Left ventricle myocardium superior (tissue), 1 donor: ENCODE data around the gene DQX1. TPM values are rescaled to one million over a fixed set of nuclear protein-coding genes. Genes with fewer than 3 reads are reported as not detected.

ENCODE experiments used
- ATAC-seq: fragments of 200-7000 bp; cut with Tn5 transposase; one replicate; pipeline ENCODE4 v1.9.1; 2020; ENCODE audit warnings: mild to moderate bottlenecking, moderate library complexity
- DNase-seq: peaks from one replicate; pipeline ENCODE4 v3.0.0-alpha.2; 2020
- intact Hi-C: fragments of 100-400 bp; cut with micrococcal nuclease; formaldehyde crosslinking; loops from one replicate; pipeline ENCODE4 v1.11.0; 2022
- total RNA-seq: library from RNA; stranded (reverse); fragmentation: NEBNext Ultra II Directional; extraction: Animal tissue kit (Norgen Biotek cat#: 25700); gene quantifications from one replicate; pipeline ENCODE4 v1.2.1, GENCODE V29; 2021
- donor health status: DM: no; HTN: yes; CAD: no; lungs with severe emphysema.

DQX1 gene
- total RNA-seq, 1 donor from 2014 or later, result not detected

DNA sequence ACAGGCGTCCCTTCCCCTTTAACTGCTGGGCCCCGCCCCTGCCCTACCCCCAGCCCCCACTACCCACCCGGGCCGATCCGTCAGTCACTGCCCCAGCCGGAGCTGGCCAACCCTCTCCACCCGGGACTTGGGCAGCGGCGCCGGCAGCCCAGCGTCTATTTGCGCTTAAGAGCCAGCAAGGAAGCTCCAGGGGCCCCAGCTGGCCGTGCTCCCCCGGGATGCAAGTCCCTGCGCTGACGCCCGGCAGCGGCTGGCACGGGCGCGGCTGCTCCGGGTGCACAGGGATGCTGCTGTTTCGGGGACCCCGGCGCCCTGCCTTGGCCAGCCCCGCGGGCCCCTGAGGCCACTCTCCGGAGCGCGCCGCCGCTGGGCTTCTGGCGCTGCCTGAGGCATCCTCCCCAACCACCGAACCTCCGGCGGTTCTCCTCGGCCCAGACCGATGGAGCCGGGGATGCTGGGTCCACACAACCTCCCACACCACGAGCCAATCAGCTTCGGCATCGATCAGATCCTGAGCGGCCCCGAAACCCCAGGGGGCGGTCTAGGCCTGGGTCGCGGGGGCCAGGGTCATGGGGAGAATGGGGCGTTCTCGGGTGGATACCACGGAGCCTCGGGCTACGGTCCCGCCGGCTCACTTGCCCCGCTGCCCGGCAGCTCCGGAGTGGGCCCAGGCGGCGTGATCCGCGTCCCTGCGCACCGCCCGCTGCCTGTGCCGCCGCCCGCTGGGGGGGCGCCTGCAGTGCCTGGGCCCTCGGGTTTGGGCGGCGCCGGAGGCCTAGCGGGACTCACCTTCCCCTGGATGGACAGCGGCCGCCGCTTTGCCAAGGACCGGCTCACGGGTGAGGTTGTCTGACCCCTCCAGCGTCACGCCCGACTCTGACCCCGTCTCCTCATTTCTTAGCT lies 11.4 kb downstream of the DQX1 start, which contains the start of gene TLX2:
Gene TLX2 (plus strand): TSS at position 83 of the 903 bp plus-strand sequence. CDS start 357 bp downstream, at position 440.
- ATAC-seq, result no peak
- DNase-seq, result no peak
- intact Hi-C loops, result no loop called here

DNA sequence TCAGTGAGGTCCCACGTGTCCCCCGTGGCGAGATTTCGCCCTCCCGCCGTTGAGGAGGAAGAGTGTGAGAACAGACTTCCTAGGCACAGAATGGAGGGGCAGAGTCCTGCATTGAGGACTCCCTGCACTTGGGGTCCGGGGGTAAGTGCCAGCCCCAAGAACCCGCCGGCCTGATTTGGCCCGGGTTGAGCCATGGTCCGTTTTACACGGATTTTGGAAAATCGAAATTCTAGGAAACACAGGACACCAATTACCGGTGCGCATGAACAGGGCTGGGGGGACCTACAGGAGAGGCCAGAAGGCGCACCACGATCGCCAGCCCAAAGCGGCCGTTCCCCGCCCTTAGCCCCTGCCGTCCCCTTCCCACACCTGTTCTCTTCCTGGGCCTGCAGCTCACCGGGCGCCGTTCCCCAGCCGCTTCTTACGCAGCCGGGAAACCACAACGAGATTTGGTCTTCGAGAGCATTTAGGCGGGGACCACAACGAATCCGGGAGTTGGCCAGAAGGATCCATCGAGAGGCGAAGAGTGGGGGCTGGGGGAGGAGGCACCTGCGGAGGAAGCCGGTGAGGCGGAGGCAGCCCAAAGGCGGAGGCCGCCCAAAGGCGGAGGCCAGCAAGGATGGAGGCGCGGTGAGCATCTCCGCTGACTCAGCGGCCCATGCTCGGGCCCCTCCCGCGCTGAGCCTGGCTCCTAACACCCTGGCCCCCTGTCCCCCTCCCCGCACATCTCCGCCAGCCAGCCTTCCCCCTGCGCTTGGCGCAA lies 12.2 kb downstream of the DQX1 start:
- no peak for DNase-seq
- ATAC-seq, result no peak
- intact Hi-C loops, result no loop called here

DNA sequence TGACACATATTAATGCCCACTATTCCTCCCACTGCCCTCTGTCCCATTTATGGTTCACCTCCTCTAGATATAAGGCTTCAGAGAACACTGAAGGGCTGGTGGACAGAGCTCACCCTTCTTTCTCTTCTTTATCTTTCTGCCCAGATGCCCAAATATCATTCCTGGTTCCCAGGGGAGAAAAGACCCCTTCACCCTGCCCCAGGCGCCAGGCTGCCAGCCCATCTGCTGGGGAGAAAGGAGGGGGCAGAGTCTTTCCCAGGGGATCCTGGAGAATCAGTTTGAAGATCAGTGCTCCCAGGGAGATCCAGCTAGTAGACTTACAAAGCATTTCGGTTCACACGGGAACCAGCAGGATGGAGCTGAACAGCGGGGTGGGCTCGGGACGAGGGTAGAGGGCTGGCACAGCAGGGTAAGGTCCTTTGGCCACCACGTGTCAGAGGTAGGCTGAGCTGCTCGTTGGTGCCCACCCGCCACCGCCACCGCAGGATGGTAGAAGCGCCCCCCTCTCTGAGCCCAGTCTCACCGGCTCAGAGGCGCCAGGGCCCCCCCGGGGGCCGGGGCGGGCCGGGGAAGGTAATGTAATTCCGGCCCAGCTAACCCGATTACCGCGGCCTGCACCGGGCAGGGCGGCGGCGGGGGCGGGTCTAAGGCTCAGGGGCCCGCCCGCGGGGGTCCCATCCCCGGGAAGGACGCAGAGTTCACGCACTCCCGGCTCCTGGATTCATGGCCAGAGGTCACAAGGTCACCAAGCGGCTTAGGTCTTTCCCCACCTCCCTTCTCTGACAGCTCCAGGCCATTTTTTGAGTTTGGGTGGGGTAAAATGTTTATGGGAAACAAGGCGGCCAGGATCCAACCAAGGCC lies 13.1 kb downstream of the DQX1 start:
- no peak for ATAC-seq
- intact Hi-C loops, result no loop called here
- no peak for DNase-seq

DNA sequence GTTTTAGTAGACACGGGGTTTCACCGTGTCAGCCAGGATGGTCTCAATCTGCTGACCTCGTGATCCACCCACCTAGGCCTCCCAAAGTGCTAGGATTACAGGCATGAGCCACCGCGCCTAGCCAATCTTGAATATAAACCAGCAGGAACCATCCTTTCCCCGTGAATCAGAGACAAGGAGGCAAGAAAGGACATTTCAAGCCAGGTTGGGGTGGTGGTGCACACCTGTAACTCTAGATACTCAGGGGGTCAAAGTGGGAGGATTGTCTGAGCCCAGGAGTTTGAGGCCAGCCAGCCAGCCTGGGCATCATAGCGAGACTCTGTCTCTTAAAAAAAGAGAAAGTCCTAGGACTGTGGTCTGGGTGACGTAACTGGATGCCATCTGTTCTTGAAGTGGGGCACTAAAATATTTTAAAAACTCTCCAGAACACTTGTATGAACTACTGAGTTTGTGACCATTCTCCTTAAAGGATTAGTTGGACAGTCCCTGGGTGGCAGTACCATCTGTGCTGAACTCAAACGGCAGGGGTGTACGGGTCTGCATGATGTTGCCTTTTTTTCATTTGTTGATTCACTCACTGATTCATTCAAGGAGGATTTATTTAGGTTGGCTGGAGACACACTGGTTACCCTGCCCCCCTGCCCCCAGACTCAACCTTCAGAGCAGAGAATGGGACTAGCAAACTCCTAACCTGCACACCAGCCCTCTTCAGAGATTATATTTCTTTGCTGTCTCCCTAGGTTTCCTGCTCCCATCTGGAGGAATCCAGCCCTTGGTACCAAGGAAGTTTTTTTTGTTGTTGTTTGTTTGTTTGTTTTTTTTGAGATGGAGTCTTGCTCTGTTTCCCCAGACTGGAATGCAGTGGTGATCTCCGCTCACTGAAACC lies 14.7 kb downstream of the DQX1 start:
- ATAC-seq (no peak), DNase-seq (no peak)
- intact Hi-C loops, result no loop called here

DNA sequence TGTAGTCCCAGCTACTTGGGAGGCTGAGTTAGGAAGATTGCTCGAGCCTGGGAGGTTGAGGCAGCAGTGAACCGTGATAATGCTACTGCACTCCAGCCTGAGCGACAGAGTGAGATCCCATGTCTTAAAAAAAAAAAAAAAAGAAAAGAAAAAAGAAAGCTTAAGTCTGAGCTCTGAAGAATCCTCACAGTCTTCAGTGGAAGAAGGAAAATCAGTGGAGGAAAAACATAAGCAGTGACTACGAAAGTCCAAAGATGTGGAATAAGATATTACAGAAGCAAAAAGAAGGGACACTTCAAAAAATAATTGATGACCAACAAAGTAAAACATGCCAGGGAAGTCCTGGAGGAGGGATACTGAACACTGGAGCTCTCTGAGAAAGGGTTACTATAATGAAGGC lies 15.8 kb downstream of the DQX1 start:
- intact Hi-C loops, result no loop called here

DNA sequence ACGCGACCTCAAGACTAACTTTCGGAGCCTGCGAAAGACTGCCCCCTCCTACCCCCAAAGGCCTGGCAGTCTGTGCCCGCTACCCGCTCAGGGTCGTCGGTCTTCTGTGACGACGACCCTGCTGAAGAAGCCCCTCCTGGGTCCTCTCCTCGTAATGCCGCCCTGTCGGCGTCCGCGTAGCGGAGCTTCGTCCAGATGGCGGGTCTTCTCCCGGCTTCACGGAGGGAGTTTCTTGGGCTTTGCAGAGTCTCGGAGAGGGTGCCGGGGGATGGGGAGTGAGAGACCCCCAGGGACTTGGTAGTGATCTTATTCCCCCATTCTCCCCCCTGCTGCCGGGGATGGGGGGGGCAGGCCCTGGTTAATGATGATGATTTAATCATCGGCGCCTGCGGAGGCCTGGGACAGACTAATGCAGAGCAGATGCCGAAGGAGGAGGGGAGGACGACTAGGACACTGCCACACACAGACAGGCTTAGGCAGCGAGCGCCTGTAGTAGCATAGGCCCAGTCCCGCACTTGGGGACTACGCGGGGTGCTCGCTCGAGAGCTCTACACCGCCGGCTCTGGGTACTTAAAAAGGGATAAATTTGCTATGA lies 18.0 kb downstream of the DQX1 start:
- intact Hi-C loops, result no loop called here
- peak; percentile 5 for ATAC-seq
- DNase-seq, result no peak

More for the DNA sequence above, 15.8 kb downstream of the DQX1 start:
- no peak for ATAC-seq
- no peak for DNase-seq

DNA sequence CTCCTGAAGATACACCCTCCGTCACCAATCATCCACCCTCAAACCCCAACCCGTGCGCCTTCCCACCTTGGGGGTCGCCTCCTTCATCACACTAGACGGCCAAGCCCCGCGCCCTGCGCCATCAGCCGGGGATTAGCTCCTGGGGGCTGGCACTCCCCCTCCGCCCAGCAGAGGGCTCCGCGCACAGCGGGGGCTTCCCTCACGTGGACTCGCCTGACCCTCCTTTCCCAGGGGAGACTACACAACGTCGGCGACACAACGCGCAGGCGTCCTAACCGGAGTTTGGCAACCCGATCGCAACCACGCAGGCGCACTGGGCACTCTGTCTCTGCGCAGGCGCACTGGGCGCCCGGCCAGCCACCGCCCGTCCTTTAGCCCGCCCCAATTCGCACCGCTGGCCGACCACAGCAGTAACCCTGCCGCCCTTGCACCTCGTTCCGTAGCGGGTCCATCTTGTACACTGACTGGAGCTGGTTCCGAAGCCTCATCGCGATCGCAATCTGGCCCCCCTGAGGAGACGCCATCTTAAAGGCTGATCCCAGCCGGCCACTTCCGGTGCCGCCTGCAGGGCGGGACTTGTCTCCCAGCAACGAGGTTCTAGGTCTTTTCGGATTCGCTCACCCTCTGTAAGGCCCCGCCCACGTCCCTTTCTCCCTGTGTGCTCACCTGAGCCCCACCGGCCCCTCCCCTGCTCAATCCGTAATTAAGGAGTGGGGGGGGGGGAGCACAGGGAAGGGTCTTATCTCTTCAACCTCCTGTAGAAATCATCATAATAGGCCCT lies 18.7 kb downstream of the DQX1 start, which contains the start of gene PCGF1:
Gene PCGF1 (minus strand): TSS at position 551 of the 781 bp plus-strand sequence. CDS start 27 bp downstream, at position 524.
- peak; percentile 100 for DNase-seq
- intact Hi-C loops, result no loop called here
- ATAC-seq, result peak; percentile 94

DNA sequence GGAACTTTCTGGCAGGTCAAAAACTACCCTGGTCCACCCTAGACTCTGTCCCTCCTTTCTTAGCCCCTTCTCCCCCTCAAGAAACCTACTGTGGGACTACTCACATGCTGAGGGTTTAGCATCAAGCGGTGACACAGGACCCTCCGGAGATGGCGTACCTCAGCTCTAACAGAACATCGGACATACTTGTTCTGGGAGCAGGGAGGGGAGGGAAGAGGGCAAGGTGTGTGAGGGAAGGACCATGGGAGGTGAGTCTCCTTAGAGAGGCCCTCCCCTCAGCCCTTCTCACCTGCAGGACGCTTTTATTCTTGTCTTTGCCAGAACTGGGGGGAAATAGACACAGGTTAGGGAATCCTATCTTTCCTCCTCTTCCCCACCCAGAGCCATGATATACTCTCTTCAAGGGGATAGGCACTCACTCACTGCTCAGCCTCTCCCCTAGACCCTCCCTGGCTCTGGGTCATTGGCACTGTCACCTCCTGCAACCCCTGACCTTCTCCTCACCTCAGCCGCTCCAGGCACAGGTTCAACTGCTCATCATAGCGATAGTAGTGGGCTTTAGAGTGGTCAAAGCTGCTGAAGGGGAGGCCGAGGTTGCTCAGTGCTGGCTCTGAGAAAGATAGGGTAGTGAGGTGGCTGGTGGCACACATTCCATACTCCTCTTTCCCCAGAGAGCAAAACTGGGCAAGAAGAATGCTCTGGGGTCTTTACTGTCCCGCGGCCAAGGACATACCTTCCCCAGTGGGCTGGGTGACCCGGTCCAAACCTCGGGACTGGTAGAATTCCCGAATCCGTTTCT lies 20.4 kb downstream of the DQX1 start:
- DNase-seq, result no peak
- intact Hi-C loops, result no loop called here
- no peak for ATAC-seq

DNA sequence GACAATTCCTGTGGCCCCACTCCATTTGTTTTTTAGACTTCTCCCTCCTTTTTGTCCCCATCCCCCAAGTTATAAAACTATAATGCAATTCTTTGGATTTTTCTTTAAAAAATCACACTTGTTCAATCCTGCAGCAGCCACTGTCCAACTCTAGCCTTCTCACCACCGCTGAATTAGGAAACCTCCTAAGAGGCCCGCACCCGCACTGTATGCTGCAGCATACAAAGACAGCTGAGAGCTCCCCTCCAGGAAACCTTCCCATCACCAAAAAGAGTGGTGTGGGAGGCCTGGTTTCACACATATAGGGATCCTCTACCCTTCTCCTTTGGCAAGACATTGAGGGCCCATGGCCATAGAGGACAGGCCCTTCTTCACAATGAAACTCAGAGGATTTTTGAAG lies 21.4 kb downstream of the DQX1 start:
- intact Hi-C loops, result loop anchor here (5.0 kb wide), 1 partner anchor 83 kb away; no protein-coding TSS in a partner anchor
- no peak for DNase-seq
- ATAC-seq, result no peak

DNA sequence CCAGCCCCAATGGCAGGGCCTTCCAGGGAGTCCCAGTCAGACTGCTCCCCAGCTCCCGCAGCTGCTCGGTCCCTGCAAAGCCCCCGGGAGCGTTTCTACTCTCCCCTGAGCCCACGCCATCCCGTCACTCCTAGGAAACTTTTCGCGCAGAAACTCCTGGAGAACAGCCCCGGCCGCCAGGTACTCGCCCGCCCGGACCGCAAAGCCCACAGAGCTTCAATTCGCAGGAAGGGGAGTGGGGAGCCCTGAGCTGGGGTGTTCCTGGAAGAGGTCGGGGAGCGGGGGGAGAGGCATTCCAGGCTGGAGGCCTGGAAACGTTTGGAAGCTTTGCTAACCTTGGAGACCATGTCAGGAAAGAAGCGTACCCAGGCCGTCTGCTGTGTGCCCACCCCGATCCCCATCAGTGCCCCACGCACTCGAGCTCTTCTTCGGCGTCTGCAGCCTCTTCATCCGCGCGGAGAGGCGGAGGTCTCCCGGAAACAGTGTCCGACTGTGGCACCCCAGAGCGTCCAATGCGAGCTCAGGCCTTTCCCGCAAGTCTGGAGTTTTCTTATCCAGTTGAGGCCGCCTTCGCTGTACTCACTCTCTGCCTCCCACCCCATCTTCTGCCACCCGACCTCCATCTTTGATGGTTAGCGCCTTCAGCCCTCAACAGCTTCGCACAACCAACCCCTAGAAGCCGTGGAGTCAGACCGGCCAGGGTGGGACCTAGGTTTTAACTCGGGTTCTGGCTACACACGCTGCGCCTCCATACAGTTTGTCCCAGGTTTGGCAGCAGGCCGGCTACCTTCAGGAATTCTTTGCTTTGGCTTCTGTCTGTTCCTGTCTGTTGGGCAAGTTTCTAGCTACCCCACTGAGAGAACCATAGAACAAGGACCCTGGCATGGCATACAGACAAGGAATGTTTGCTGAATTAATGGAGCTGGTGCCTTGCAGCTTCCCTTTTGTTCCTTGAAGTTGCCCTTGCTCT lies 22.2 kb downstream of the DQX1 start:
- DNase-seq, result no peak
- no peak for ATAC-seq
- intact Hi-C loops, result loop anchor here (5.0 kb wide), 1 partner anchor 84 kb away; no protein-coding TSS in a partner anchor

DNA sequence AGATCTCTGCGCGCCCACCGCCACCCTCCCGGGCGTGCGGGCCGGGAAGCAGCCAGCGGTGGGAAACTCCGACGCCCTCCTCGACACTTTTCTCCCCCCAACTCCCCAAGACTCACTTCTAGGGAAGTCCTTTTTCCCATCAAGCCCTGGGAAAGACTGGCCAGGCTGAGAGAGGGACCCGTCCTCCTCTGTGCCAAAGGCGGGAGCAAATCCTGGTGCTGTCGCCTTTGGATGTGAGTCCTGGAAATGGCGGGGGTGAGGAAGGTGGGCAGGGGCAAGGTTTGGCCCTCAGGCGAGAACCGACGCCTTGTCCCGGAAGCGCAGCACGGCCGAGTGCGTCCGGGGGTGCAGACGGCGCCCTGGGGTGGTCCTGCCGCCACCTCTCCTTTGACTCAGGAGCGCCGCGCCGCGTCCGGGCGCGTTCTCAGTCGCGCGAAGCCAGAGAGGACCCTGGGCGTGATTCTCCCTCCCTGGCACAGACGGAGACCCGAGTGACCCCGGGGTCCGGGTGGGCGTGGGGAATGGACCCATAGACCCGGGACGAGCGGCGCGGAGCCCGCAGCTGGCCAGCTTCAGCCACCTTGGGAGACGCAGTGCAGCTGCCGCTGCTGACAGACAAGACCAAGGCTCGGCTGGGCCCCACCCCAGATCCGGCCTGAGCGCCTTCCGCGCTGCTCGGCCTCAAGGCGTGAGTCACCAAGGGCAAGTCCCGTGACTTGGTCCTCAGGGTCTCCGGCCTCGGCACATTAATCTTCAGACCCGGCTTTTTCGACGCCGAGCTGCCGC lies 23.1 kb downstream of the DQX1 start:
- ATAC-seq (peak; percentile 73), DNase-seq (peak; percentile 90)
- intact Hi-C loops, result loop anchor here (5.0 kb wide), 1 partner anchor 84 kb away; no protein-coding TSS in a partner anchor

DNA sequence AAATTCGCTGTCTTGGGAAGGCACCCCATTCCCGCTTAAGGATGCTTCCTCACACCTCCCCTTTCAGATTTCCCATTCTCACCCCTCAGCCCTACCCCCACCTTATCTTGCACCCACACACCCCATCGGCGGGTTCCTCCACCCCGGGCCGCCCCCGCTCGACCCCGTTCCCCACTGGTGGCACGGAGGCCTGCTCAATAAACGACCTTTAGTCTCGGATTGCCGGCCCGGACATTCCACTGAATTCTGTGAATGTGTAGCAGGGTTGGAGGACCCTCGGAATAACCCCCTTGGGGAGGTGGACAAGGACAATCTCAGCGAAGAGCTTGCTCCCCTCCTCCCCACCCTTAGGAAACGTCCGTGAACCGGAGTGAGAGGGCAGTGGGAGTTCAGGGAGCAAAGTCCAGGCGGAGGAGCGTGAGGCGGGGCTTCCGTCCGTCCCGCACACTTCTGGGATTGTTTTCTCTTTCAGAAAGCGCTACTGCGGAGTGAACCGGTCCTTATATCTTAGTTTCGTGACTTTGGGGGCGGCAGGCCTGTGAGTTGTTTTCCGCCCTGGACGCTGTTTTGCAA lies 23.8 kb downstream of the DQX1 start:
- intact Hi-C loops, result loop anchor here (5.0 kb wide), 1 partner anchor 85 kb away; no protein-coding TSS in a partner anchor
- DNase-seq (peak; percentile 37), ATAC-seq (peak; percentile 7)

DNA sequence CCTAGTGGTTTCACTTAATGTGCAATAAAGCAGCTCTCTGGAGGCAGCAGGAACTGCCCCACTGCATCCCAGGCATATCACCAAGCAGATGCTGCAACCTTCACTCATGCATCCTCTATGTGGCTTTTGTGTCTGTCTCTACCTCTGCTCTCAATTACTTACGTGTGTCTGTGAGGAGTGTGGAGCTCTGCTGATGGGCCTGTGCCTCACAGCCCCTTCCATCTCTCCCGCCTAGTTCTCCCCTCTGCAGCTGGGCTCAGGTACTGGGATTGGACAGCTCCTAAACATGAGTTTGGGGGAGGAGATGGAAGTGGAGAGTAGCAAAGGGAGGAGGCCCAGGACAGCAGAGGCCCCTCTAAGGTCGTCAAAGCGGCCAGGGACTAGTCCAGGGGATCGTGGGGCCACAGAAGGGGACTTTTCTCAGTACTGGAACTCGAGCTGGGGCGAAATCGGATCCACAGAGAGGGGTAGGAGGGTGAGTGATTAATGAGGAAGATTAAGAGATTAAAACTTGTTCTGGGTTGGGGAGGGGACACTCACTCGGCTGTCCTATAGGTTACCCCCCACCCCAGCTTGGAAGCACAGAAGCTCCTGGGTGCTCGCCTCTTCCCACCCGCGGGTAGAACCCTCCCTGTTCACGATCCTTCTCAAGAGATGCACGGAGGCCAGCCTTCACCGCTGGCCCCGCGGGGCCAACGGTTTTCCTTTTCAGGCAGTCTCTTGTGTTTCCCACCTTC lies 24.5 kb downstream of the DQX1 start:
- DNase-seq (no peak), ATAC-seq (no peak)
- intact Hi-C loops, result loop anchor here (5.0 kb wide), 1 partner anchor 86 kb away; no protein-coding TSS in a partner anchor
